CD4-positive, alpha-beta T cell treated with Interleukin-15 for 1 hour (primary cell): Measurements from ENCODE around the gene SWT1.

Source experiments
- DNase-seq: peaks from one replicate; pipeline ENCODE4 v3.0.0-alpha.2; 2020

SWT1 gene

GRCh38 chr1:185334182-185334581 is 177.2 kb downstream of the SWT1 start:
- DNase-seq: no peak

DNA sequence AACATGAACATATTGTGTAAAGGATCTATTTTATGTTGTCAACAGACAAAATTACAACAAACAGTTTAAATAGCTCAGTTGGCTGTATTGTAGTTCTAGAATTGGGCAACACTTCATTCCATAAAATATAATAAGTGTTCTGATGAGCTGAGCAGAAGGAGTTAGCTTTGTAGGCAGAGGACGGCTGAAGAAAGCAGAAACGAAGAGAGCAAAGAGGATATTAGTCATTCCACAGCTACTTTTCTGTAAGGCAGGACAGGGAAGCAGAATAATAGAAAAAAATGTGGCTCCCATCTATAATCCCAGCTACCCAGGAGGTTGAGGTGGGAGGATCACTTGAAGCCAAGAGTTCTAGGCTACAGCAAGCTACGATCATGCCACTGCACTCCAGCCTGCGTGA is 180.3 kb downstream of the SWT1 start:
- no peak for DNase-seq

DNA sequence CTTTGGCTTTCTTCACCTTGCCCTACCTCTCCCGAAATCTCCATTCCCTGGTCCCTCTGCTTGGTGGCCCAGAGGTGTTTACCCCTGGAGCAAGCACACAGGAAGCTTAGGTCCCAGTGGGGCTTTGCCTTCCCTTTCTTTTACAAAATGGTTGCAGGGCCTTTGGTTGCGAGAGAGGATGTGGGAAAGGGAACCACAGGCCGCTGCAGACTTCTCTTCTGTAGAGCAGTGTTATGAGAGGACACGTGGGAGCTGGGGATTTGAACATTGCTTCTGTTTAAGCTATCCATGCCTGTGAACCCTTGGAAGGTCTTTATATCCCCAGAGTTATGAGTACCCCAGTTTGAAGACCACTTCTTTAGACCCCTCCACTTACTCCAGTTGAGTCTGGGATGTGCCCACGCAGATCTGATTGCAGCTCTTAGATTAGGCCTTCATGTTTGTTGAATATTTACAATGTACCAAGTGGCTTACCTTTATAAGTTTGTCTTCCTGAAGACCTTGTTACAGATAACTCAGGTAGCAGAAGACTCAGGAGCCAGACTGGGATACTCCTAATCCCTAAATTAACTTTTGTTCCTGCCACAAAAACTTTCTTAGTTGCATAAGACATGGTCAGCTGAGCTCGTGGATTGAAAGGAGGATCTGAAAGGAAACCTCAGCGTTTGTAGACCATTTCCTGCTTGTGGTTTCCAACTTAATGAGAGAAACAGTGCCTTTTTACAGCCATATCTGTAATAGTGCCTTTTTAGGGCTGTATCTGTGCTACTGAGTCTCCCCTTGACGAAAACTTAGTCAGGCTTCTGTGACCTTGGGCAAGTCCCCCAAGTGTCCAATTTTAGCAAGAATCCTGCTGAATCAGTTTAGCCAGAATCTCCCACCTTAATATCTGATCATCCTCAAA is 182.0 kb downstream of the SWT1 start:
- peak; percentile 53 for DNase-seq

DNA sequence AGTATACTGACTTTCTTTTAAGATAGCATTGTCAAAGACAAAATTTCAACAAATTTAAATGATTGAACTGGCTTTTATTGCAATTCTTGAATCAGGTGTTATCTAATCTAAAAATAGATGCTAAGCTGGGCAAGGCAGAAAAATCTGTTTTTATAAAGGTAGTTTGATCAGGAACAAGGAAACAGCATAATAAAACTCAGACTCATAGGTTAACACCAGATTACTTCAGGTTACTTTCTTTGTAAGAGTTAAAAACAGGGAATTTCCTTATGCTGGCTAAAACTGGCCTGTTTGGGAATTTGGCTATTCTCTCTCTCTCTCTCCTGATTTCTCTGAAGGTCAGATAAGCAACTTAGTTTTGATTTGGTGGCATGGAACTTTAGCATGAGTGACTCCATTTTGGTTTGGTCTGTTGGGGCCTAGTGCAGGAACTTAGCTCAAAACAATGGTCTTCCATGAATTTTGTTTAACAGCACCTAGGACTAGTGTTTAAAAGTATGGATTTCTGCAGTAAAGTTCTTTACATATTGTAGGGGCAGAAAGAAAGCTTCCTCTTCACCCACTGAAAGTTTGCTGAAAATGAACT is 184.3 kb downstream of the SWT1 start:
- DNase-seq: no peak
